AG09319 (cell line): Measurements from ENCODE around the gene SENP2.

ENCODE experiments used
- DNase-seq: peaks from one replicate; pipeline ENCODE4 v3.0.0-alpha.2; 2010; ENCODE audit warnings: low read depth; ENCODE audit errors: extremely low read depth
- CTCF ChIP-seq: IDR thresholded peaks from 2 replicates; pipeline ENCODE4 v1.5.1; 2011; ENCODE audit warnings: low read depth, mild to moderate bottlenecking, inconsistent platforms, low read length, moderate library complexity

SENP2 gene

GRCh38 chr3:185586686-185587039 is 568 bp downstream of the SENP2 start:
- DNase-seq = no peak
- no peak for TF ChIP-seq CTCF

- DNase-seq = no peak
- TF ChIP-seq CTCF = no peak
These were observed 8.0 kb downstream of the SENP2 start for GRCh38 chr3:185594073-185594472.

GRCh38 chr3:185595526-185595925 is 9.4 kb downstream of the SENP2 start:
- DNase-seq = no peak
- TF ChIP-seq CTCF = no peak

- no peak for TF ChIP-seq CTCF
- no peak for DNase-seq
These were observed 19.5 kb downstream of the SENP2 start for GRCh38 chr3:185605566-185605965.

DNA sequence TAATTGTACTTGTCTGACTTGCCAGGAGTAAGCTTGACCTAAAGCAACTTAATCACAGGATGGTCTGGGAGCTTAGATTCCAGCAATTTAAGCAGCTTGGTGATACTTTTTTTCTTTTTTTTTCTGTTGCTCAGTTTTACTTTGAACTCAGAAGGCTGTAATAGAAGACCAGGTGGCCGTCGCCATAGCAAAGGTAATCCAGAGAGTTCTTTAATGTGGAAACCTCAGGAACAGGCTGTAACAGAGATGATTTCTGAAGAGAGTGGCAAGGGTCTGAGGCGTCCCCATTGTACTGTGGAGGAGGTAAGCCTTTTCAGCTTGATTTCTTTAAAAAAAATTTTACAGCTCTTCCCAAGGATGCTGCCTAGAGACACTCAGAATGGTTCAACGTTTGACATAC is 20.1 kb downstream of the SENP2 start:
- no peak for TF ChIP-seq CTCF
- no peak for DNase-seq

- no peak for DNase-seq
- no peak for TF ChIP-seq CTCF
These were observed 26.9 kb downstream of the SENP2 start for GRCh38 chr3:185613016-185613415.

DNA sequence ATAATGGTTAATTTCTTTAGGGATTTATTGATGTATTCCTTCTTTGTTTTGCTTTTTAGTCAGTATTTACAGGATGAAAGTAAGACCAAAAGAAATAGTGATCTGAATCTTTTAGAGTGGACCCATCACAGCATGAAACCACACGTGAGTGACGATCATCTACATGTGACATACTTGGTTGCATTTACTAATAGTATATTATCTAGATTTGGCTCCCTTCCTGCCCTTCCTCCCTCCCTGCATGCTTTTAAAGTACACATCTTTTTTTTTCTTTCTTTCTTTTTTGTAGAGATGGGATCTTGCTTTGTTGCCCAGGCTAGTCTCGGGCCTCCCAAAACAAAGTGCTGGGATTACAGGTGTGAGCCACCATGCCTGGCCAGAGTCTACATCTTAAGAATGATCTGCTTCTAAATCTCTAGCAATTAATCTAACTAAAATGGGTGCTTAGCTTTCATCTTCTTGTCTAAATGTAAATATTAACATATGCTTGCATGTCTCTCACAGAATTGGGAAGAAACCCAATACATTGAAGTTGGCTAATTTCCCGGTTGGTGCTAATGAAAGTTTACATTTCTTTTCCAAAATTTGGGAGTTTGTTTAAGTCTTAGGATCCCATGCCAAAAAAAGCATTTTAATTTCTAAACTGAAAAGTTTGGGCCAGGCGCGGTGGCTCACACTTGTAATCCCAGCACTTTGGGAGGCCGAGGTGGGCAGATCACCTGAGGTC is 38.0 kb downstream of the SENP2 start:
- DNase-seq = no peak
- no peak for TF ChIP-seq CTCF
